ENCODE results near the gene CHST3.

Gene CHST3

GRCh38 chr10:72024596-72024995, 60.4 kb downstream of the CHST3 start:
- Histone ChIP-seq H3K4me1 (ENCODE audit: insufficient read depth, insufficient read length) (no peaks in the 10 kb centered on the region), H3K9ac (ENCODE audit: insufficient read length, low read depth) (no peak overlapping the region), H3K9me3 (ENCODE audit: insufficient read depth, low read length) (no peaks in the 10 kb centered on the region), H3K27me3 (ENCODE audit: insufficient read depth, insufficient read length) (no peaks in the 10 kb centered on the region), H3K36me3 (ENCODE audit: insufficient read depth, insufficient read length, low read length) (no peaks in the 10 kb centered on the region), H3K4me3 (ENCODE audit: insufficient read length, low read depth) (no peak overlapping the region)
- DNase-seq (ENCODE audit: low read depth, low spot score) = no peak
- TF ChIP-seq YY1 (IDR thresholded peaks at IDR 0.05; ENCODE audit: insufficient read depth, insufficient read length) = no peak
- TF ChIP-seq ZNF274 (IDR thresholded peaks at IDR 0.05; ENCODE audit: low read depth, low read length) = no peak
- TF ChIP-seq SUZ12 (IDR thresholded peaks at IDR 0.05; ENCODE audit: extremely low read depth, insufficient read depth, insufficient read length) = no peak

GRCh38 chr10:72025400-72025799, 61.2 kb downstream of the CHST3 start:
- DNase-seq (ENCODE audit: low read depth, low spot score) = no peak
- Histone ChIP-seq H3K4me1 (ENCODE audit: insufficient read depth, insufficient read length) (no peaks in the 10 kb centered on the region), H3K36me3 (ENCODE audit: insufficient read depth, insufficient read length, low read length) (no peaks in the 10 kb centered on the region), H3K9me3 (ENCODE audit: insufficient read depth, low read length) (no peaks in the 10 kb centered on the region), H3K27me3 (ENCODE audit: insufficient read depth, insufficient read length) (no peaks in the 10 kb centered on the region), H3K4me3 (ENCODE audit: insufficient read length, low read depth) (no peak overlapping the region), H3K9ac (ENCODE audit: insufficient read length, low read depth) (no peak overlapping the region)
- no peak for TF ChIP-seq ZNF274 (IDR thresholded peaks at IDR 0.05; ENCODE audit: low read depth, low read length)
- TF ChIP-seq YY1 (IDR thresholded peaks at IDR 0.05; ENCODE audit: insufficient read depth, insufficient read length) = no peak
- TF ChIP-seq SUZ12 (IDR thresholded peaks at IDR 0.05; ENCODE audit: extremely low read depth, insufficient read depth, insufficient read length) = no peak

DNA sequence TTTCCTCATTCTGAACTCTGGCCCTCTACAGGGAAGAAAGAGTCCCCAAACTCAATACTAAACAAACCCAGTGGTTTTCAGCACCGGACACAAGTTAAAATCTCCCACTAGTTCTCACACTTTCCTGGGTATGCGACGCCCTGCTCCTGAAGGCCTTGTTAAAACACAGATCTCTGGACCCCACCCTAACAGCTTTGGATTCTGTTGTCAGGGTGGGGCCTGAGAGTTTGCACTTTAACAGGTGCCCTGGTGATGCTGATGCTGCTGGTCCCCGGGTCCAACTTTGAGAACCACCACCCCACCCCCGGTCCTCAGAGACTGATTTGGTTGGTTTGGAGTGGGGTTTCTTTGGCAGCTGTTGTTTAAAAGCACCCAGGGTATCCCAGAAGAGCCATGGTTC, 61.6 kb downstream of the CHST3 start:
- no peaks in the 10 kb centered on the region for H3K36me3 ChIP-seq (ENCODE audit: insufficient read depth, insufficient read length, low read length)
- H3K9me3 ChIP-seq (ENCODE audit: insufficient read depth, low read length) = no peaks in the 10 kb centered on the region
- H3K9ac ChIP-seq (ENCODE audit: insufficient read length, low read depth) = no peak overlapping the region
- no peak for DNase-seq (ENCODE audit: low read depth, low spot score)
- no peak overlapping the region for H3K4me3 ChIP-seq (ENCODE audit: insufficient read length, low read depth)
- H3K27me3 ChIP-seq (ENCODE audit: insufficient read depth, insufficient read length) = no peaks in the 10 kb centered on the region
- TF ChIP-seq SUZ12 (IDR thresholded peaks at IDR 0.05; ENCODE audit: extremely low read depth, insufficient read depth, insufficient read length) (no peak), YY1 (IDR thresholded peaks at IDR 0.05; ENCODE audit: insufficient read depth, insufficient read length) (no peak), ZNF274 (IDR thresholded peaks at IDR 0.05; ENCODE audit: low read depth, low read length) (no peak)
- H3K4me1 ChIP-seq (ENCODE audit: insufficient read depth, insufficient read length) = peaks cover 4% of the 10 kb centered on the region

GRCh38 chr10:72026278-72027111, 62.3 kb downstream of the CHST3 start:
- no peak overlapping the region for H3K4me3 ChIP-seq (ENCODE audit: insufficient read length, low read depth)
- no peaks in the 10 kb centered on the region for H3K9me3 ChIP-seq (ENCODE audit: insufficient read depth, low read length)
- TF ChIP-seq ZNF274 (IDR thresholded peaks at IDR 0.05; ENCODE audit: low read depth, low read length) (no peak), SUZ12 (IDR thresholded peaks at IDR 0.05; ENCODE audit: extremely low read depth, insufficient read depth, insufficient read length) (no peak), YY1 (IDR thresholded peaks at IDR 0.05; ENCODE audit: insufficient read depth, insufficient read length) (no peak)
- H3K27me3 ChIP-seq (ENCODE audit: insufficient read depth, insufficient read length) = no peaks in the 10 kb centered on the region
- no peak overlapping the region for H3K9ac ChIP-seq (ENCODE audit: insufficient read length, low read depth)
- no peaks in the 10 kb centered on the region for H3K36me3 ChIP-seq (ENCODE audit: insufficient read depth, insufficient read length, low read length)
- no peak for DNase-seq (ENCODE audit: low read depth, low spot score)
- H3K4me1 ChIP-seq (ENCODE audit: insufficient read depth, insufficient read length) = peaks cover 4% of the 10 kb centered on the region

DNA sequence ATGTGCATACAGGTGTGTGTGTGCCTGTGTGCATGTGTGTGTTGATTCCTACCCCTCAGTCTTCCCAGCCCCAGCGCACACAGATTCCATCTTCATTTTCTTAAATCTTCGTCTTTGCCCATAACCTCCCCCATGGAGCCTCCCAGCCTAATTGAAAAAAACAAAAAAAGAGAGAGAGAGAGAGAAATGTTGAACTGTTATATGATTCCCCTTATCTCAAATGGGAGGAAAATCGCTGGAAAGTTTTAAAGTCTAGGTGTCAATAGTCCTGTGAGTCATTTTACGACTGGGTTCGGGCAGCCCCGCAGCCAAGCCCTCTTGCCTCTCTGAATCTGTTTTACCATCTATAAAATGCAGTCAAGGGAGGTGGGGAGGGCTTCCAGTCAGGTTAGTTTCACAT, 63.3 kb downstream of the CHST3 start:
- peaks cover 4% of the 10 kb centered on the region for H3K4me1 ChIP-seq (ENCODE audit: insufficient read depth, insufficient read length)
- no peaks in the 10 kb centered on the region for H3K9me3 ChIP-seq (ENCODE audit: insufficient read depth, low read length)
- no peaks in the 10 kb centered on the region for H3K36me3 ChIP-seq (ENCODE audit: insufficient read depth, insufficient read length, low read length)
- H3K9ac ChIP-seq (ENCODE audit: insufficient read length, low read depth) = no peak overlapping the region
- no peak overlapping the region for H3K4me3 ChIP-seq (ENCODE audit: insufficient read length, low read depth)
- TF ChIP-seq SUZ12 (IDR thresholded peaks at IDR 0.05; ENCODE audit: extremely low read depth, insufficient read depth, insufficient read length) (no peak), ZNF274 (IDR thresholded peaks at IDR 0.05; ENCODE audit: low read depth, low read length) (no peak), YY1 (IDR thresholded peaks at IDR 0.05; ENCODE audit: insufficient read depth, insufficient read length) (no peak)
- no peaks in the 10 kb centered on the region for H3K27me3 ChIP-seq (ENCODE audit: insufficient read depth, insufficient read length)
- no peak for DNase-seq (ENCODE audit: low read depth, low spot score)

- Histone ChIP-seq H3K4me3 (ENCODE audit: insufficient read length, low read depth) (no peak overlapping the region), H3K9ac (ENCODE audit: insufficient read length, low read depth) (no peak overlapping the region)
- TF ChIP-seq ZNF274 (IDR thresholded peaks at IDR 0.05; ENCODE audit: low read depth, low read length) (no peak), YY1 (IDR thresholded peaks at IDR 0.05; ENCODE audit: insufficient read depth, insufficient read length) (no peak)
These were observed 65.2 kb downstream of the CHST3 start for GRCh38 chr10:72029414-72029813.

DNA sequence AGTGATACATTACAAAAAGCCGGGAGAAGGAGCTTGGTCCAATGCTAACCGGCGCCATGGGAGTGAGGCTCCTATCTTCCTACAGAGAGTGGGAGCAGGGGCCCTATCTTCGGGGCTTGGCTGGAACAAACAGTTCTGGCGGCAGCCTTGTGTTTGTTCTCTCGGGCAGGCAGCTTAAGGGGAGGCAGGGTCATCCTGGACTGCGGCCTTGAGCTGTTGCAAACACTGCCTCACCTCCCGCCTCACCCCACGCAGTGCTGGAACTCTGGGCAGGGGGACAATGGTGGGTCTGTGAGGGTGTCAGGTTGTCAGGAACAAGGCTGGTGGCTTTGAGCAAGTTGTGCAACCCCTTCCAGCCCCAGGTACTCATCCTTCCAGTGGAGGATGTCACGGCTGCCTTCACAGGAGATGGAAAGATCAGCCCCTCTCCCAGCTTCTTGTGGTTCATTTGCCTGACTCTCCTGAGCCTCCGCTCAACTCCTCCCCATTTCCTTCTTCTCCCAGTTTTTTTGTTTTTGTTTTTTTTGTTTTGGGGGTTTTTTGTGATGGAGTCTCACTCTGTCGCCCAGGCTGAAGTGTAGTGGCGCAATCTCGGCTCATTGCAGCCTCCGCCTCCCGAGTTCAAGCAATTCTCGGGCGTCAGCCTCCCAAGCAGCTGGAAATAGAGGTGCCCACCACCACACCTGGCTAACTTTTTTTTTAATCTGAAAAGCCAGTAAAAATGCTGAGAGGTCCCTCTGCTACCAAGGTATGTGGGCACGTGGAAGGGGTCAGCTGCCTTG, 66.8 kb downstream of the CHST3 start:
- Histone ChIP-seq H3K27me3 (ENCODE audit: insufficient read depth, insufficient read length) (no peaks in the 10 kb centered on the region), H3K9me3 (ENCODE audit: insufficient read depth, low read length) (no peaks in the 10 kb centered on the region), H3K9ac (ENCODE audit: insufficient read length, low read depth) (no peak overlapping the region), H3K4me3 (ENCODE audit: insufficient read length, low read depth) (no peak overlapping the region), H3K36me3 (ENCODE audit: insufficient read depth, insufficient read length, low read length) (no peaks in the 10 kb centered on the region), H3K4me1 (ENCODE audit: insufficient read depth, insufficient read length) (peaks cover 12% of the 10 kb centered on the region)
- no peak for TF ChIP-seq YY1 (IDR thresholded peaks at IDR 0.05; ENCODE audit: insufficient read depth, insufficient read length)
- no peak for TF ChIP-seq ZNF274 (IDR thresholded peaks at IDR 0.05; ENCODE audit: low read depth, low read length)
- no peak for TF ChIP-seq SUZ12 (IDR thresholded peaks at IDR 0.05; ENCODE audit: extremely low read depth, insufficient read depth, insufficient read length)
- DNase-seq (ENCODE audit: low read depth, low spot score) = no peak

More at GRCh38 chr10:72029414-72029813, 65.2 kb downstream of the CHST3 start:
- no peaks in the 10 kb centered on the region for H3K9me3 ChIP-seq (ENCODE audit: insufficient read depth, low read length)
- H3K4me1 ChIP-seq (ENCODE audit: insufficient read depth, insufficient read length) = peaks cover 4% of the 10 kb centered on the region
- no peaks in the 10 kb centered on the region for H3K36me3 ChIP-seq (ENCODE audit: insufficient read depth, insufficient read length, low read length)
- H3K27me3 ChIP-seq (ENCODE audit: insufficient read depth, insufficient read length) = no peaks in the 10 kb centered on the region
- no peak for DNase-seq (ENCODE audit: low read depth, low spot score)
